ENCODE measurements around the gene CPT1A.

CPT1A gene

DNA sequence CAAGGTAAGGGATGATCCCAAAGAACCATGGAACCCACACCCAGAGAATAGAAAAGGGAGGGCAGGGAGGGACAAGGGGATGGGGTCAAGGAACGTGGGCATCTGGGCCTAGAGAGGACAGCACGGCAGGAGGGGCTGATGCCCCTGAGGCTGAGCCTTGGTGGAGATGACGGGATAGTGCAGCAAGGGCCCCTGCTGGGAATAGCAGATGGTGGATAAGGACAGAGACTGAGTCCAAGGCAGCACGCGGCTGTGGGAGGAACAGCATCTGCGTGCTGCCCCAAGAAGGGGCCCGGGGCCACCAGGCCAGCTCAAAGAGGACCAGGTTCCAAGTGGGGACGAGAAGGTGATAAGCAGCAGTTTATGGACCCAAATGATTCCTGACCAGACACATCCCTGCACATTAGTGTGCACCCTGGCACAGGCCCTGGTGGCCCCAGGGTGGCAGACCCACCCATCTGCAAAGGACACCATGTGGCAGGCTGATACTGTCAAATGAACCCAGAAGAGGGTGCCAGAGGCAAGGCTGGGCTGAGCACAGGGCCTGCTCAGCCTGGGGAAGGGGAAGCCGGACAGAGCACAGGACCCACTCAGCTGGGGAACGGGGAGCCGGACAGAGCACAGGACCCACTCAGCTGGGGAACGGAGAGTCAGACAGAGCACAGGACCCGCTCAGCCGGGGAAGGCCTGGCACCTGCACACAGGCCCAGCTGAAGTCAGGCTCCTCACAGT lies 77.6 kb downstream of the CPT1A start:
- DNase-seq (ENCODE audit: insufficient read length), result no peak
- no peak for TF ChIP-seq POLR2AphosphoS5 (IDR thresholded peaks at IDR 0.05; ENCODE audit: low read depth, low read length)
- TF ChIP-seq POLR2A (IDR thresholded peaks at IDR 0.05; ENCODE audit: low read depth, low read length), result no peak
- no peak for TF ChIP-seq TAF1 (IDR thresholded peaks at IDR 0.05; ENCODE audit: borderline replicate concordance, low read depth, low read length)
- FAIRE-seq, result no peak

DNA sequence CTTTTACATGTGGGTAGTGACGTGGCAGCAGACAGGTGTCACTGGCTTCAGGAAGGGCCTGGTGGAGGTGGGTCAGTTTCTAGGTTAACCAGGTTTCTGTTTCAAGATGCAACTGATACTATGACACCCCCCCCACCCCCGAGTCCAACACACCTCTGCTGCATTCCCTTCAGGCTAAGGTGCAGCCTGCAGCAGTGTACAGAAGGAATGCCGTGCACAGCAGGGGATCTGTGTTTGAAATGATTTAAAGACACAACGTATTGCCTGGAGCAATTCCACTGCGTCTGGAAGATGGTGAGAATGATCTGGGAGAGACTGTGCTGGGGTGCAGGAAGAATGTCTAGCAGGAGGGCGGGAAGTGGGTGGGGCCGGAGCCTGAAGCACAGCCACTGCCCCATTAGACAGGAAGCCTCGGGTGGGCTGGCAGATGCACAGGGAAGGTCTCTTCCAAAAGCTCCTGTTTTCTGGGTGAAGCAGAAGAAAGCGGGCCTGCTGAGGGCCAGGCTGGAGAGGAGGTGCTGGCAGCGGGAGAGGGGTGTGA lies 78.5 kb downstream of the CPT1A start:
- FAIRE-seq (no peak), DNase-seq (ENCODE audit: insufficient read length) (no peak)
- TF ChIP-seq TAF1 (IDR thresholded peaks at IDR 0.05; ENCODE audit: borderline replicate concordance, low read depth, low read length) (no peak), POLR2A (IDR thresholded peaks at IDR 0.05; ENCODE audit: low read depth, low read length) (no peak), POLR2AphosphoS5 (IDR thresholded peaks at IDR 0.05; ENCODE audit: low read depth, low read length) (no peak)

DNA sequence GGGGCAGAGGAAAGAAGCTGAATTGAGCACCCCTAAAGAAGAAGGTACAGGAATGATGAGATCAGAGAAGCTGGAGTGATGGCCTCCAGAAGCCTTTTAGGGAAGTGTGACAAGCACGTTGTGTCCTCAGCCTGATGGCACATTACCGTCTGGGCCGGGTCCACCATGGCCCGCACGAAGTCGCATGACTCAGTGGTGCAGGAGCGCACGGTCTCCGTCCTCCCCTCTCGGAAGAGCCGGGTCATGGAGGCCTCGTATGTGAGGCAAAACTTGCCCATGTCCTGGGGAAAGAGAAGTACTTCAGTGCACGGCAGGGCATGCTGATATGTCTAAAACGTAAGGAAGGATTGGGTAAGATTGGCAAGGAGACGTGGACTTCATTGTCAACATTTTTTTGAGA lies 79.2 kb downstream of the CPT1A start:
- FAIRE-seq, result no peak
- TF ChIP-seq POLR2AphosphoS5 (IDR thresholded peaks at IDR 0.05; ENCODE audit: low read depth, low read length) (no peak), TAF1 (IDR thresholded peaks at IDR 0.05; ENCODE audit: borderline replicate concordance, low read depth, low read length) (no peak), POLR2A (IDR thresholded peaks at IDR 0.05; ENCODE audit: low read depth, low read length) (no peak)
- DNase-seq (ENCODE audit: insufficient read length), result no peak

DNA sequence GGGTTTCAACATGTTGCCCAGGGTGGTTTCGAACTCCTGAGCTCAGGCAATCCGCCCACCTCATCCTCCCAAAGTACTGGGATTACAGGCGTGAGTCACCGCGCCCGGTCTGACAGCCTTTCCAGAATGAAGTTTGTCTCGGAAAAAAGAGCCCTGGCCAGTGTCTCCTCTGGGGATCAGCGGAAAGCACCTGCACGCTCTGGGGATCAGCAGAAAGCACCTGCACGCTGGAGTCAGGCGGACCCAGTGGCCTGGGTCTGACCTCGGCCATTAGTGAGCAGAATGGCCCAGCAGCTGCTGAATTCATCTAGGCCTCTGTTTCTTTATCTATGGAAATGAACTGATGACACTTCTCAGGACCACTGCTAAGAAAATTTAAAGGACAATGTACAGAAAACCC lies 79.9 kb downstream of the CPT1A start:
- no peak for DNase-seq (ENCODE audit: insufficient read length)
- no peak for FAIRE-seq
- TF ChIP-seq POLR2AphosphoS5 (IDR thresholded peaks at IDR 0.05; ENCODE audit: low read depth, low read length) (no peak), POLR2A (IDR thresholded peaks at IDR 0.05; ENCODE audit: low read depth, low read length) (no peak), TAF1 (IDR thresholded peaks at IDR 0.05; ENCODE audit: borderline replicate concordance, low read depth, low read length) (no peak)

DNA sequence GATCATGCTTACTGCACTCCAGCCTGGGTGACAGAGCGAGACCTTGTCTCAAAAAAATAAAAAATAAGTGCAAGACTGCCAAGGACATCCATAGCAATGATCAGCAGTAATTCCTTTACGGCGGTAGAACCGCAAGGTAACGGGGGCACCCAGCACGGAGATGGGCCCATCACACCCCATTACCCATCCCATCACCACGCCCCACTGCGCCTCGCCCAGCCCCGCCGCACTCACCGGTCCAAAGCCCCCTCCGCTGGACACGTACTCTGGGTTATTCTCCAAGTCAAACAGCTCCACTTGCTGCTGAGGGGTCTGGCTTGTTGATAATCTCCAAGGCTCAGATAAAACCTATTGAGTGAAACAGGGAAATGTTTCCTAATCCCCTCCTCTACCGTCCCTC lies 81.7 kb downstream of the CPT1A start:
- FAIRE-seq (no peak), DNase-seq (ENCODE audit: insufficient read length) (no peak)
- TF ChIP-seq TAF1 (IDR thresholded peaks at IDR 0.05; ENCODE audit: borderline replicate concordance, low read depth, low read length) (no peak), POLR2A (IDR thresholded peaks at IDR 0.05; ENCODE audit: low read depth, low read length) (no peak), POLR2AphosphoS5 (IDR thresholded peaks at IDR 0.05; ENCODE audit: low read depth, low read length) (no peak)

DNA sequence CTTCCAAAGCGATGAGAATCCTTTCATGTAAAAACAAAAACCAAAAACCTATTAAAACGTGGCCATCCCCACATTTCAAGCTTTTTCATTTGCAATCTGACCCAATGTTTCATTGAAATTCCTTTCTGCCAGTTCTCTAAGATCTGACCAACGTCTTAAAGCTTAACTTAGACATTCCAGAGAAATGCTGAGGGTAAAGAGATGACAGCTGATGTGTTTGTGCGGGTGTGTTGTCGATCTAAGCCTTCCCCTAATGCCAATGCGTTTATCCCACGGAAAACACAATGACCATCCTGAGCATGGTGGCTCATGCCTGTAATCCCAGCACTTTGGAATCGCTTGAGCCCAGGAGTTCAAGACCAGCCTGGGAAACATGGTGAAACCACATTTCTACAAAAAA lies 84.0 kb downstream of the CPT1A start:
- TF ChIP-seq POLR2A (IDR thresholded peaks at IDR 0.05; ENCODE audit: low read depth, low read length) (no peak), TAF1 (IDR thresholded peaks at IDR 0.05; ENCODE audit: borderline replicate concordance, low read depth, low read length) (no peak), POLR2AphosphoS5 (IDR thresholded peaks at IDR 0.05; ENCODE audit: low read depth, low read length) (no peak)
- DNase-seq (ENCODE audit: insufficient read length), result no peak
- FAIRE-seq, result no peak

DNA sequence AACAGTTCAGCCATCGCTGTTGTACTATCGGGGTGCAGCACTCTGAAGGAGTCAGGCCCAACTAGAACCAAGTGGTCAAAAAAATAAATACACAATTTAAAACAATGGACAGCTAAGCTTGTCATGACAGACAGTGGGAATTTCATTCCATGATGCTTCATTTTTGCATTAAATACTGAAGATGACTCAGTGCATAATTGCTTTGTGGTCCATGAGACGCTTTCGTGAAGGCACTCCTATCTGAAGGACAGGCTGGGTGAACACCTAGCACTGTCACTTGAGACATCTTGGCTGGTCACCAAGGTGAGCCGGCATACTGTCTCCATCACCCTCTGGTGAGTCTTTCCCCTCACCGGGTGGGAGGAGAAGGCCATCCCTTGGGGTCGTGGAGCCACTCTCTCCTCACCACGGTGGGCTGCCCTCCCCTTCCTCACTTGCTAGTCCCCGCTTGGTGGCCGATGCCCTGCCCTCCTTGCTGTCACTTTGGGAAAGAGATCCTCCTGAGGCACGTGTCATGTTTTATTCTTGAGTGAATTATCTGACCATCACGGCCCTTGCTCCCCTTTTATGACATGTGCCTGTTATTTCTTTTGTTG lies 85.4 kb downstream of the CPT1A start:
- no peak for TF ChIP-seq TAF1 (IDR thresholded peaks at IDR 0.05; ENCODE audit: borderline replicate concordance, low read depth, low read length)
- no peak for TF ChIP-seq POLR2A (IDR thresholded peaks at IDR 0.05; ENCODE audit: low read depth, low read length)
- TF ChIP-seq POLR2AphosphoS5 (IDR thresholded peaks at IDR 0.05; ENCODE audit: low read depth, low read length), result no peak
- no peak for FAIRE-seq
- no peak for DNase-seq (ENCODE audit: insufficient read length)

DNA sequence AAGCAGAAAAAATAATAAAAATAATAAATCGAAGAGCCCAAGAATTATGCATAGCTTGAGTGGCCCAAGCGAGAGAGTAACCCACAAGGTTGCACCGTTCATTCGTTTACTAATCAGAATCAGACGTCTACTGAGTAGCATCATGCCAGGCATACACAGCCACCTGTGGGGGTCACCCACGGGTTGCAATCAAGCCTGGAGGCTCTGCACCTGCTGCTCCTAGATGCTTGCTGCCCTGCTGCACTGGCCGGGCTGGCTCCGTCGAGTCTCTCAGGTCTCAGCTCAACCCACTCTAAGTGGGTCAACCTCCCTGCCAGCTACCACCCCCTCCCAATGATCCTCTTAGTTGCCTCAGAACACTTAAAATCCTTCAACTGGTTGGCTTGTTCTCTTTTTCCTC lies 88.4 kb downstream of the CPT1A start:
- FAIRE-seq (no peak), DNase-seq (ENCODE audit: insufficient read length) (no peak)
- TF ChIP-seq POLR2A (IDR thresholded peaks at IDR 0.05; ENCODE audit: low read depth, low read length), result no peak
- no peak for TF ChIP-seq POLR2AphosphoS5 (IDR thresholded peaks at IDR 0.05; ENCODE audit: low read depth, low read length)
- TF ChIP-seq TAF1 (IDR thresholded peaks at IDR 0.05; ENCODE audit: borderline replicate concordance, low read depth, low read length), result no peak

DNA sequence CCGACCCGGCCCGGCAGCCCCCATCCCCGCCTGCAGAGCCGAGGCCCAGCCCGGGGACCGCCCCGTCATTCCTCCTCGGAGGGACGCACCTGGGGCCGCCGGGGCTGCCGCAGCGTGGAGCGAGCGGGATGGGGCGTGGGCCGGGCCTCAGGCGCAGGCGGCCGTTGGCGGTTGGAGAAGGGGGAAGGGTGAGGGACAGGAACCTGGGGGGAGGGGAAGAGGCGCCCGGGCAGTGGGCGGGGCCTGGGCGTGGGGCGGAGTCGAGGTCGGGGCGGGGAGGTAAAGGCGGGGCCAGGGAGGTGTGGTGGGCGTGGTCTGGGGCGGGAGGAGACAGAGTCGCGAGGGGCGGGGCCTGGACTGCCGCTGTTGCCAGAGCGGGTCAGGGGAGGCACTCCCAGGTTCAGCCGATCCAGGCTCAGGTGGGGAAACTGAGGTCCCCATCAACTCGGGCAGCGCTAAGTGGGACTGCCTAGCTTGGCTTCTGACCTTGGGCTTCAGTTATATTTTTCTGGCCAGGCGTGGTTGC lies 90.3 kb downstream of the CPT1A start, which contains the start of gene TESMIN:
Gene TESMIN, minus strand, starts transcription at position 190 of the 526 bp plus-strand sequence. CDS start 860 bp downstream, outside the sequence.
- TF ChIP-seq TAF1 (IDR thresholded peaks at IDR 0.05; ENCODE audit: borderline replicate concordance, low read depth, low read length), result no peak
- no peak for TF ChIP-seq POLR2A (IDR thresholded peaks at IDR 0.05; ENCODE audit: low read depth, low read length)
- no peak for TF ChIP-seq POLR2AphosphoS5 (IDR thresholded peaks at IDR 0.05; ENCODE audit: low read depth, low read length)
- FAIRE-seq, result peak; percentile 92
- DNase-seq (ENCODE audit: insufficient read length), result peak; percentile 87

DNA sequence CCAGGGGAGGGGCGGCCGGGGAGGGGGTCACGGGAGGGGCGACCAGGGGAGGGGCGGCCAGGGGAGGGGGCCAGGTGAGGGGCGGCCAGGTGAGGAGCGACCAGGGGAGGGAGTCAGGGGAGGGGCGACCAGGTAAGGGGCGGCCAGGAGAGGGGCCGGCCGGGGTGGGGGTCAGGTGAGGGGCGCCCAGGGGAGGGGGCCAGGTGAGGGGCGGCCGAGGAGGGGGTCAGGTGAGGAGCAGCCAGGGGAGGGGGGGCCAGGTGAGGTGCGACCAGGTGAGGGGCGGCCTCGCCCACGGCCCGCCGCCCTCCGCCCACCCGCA lies 90.8 kb downstream of the CPT1A start:
- FAIRE-seq (no peak), DNase-seq (ENCODE audit: insufficient read length) (no peak)
- TF ChIP-seq POLR2AphosphoS5 (IDR thresholded peaks at IDR 0.05; ENCODE audit: low read depth, low read length) (no peak), POLR2A (IDR thresholded peaks at IDR 0.05; ENCODE audit: low read depth, low read length) (no peak)

DNA sequence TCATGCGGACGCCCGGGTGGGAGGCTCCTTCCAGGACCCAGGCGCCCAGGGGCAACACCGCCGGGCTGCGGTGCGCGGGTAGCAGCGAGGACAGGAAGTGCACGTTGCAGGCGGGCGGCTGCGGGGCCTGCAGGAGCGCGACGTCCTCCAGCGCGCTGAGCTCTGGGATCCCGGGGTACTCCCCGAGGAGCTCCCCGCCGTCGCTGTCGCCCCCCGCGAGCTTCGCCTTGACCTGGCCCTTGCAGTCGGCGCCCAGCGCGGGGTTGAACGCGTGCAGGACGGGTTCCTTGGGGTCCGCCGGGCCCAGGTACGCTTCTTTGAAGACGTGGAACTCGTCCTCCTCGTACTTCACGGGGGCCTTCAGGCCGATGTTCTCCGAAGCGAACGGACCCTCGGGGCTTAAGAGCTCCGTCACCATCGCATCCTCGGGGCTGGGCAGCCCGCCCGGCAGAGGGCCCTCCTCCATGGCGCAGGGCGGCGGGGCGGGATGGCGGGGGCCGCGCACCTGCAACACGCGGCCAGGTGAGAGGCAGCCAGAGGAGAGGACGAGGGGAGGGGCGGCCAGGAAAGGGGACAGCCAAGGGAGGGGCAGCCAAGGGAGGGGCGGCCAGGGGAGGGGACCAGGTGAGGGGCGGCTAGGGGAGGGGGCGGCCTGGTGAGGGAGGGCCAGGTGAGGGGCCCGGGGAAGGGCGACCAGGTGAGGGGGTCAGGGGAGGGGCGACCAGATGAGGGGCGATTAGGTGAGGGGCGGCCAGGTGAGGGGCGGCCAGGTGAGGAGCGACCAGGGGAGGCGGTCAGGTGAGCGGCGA lies 91.3 kb downstream of the CPT1A start:
- FAIRE-seq, result no peak
- no peak for DNase-seq (ENCODE audit: insufficient read length)
- TF ChIP-seq POLR2AphosphoS5 (IDR thresholded peaks at IDR 0.05; ENCODE audit: low read depth, low read length), result no peak
- TF ChIP-seq POLR2A (IDR thresholded peaks at IDR 0.05; ENCODE audit: low read depth, low read length), result no peak
- no peak for TF ChIP-seq TAF1 (IDR thresholded peaks at IDR 0.05; ENCODE audit: borderline replicate concordance, low read depth, low read length)
